Panc1 (cell line): Measurements from ENCODE around the gene ADGRF1. TPM values are rescaled to one million over a fixed set of nuclear protein-coding genes. Genes with fewer than 3 reads are reported as not detected.
A peak's percentile ranks its signal among the peaks of the same experiment; 100 is the strongest.

Experiments
- ATAC-seq: fragments of 200-7000 bp; cut with Tn5 transposase; 2 replicates; pipeline ENCODE4 v1.9.1; 2020; ENCODE audit warnings: mild to moderate bottlenecking, moderate library complexity
- BruUV-seq: library from RNA; stranded (reverse); fragments of 400-500 nt; replicated peaks from 2 replicates; lab custom pipeline; 2021; lab: Mats Ljungman, UMichigan
- CTCF ChIA-PET: fragments of 300-600 bp; sonication (Branson Sonifier 250); formaldehyde crosslinking; loops from one replicate; lab custom pipeline; 2022; ENCODE audit warnings: antibody characterized with exemption; lab: Charles Lee
- POLR2A ChIA-PET: fragments of 300-600 bp; sonication (Branson Sonifier 250); formaldehyde crosslinking; loops from one replicate; lab custom pipeline; 2022; ENCODE audit warnings: antibody characterized with exemption; lab: Charles Lee
- DNase-seq: peaks from one replicate; pipeline ENCODE4 v3.0.0-alpha.2; 2010; ENCODE audit warnings: low read depth, low spot score
- H3K27ac ChIP-seq: 2 replicates; pipeline ENCODE4 v1.5.1; 2011; ENCODE audit warnings: mild to moderate bottlenecking, low read length, inconsistent platforms
- H3K27me3 ChIP-seq: fragments of 200-500 bp; sonication (Bioruptor generic); 2 replicates; pipeline ENCODE4 v1.6.0; 2014; ENCODE audit warnings: low read length, inconsistent platforms; ENCODE audit not compliant: control insufficient read depth, insufficient read depth
- H3K36me3 ChIP-seq: fragments of 200-500 bp; sonication (Bioruptor generic); 2 replicates; pipeline ENCODE4 v1.5.1; 2014; ENCODE audit warnings: inconsistent platforms, mild to moderate bottlenecking, low read length, moderate library complexity; ENCODE audit not compliant: control insufficient read depth, insufficient read depth
- H3K4me1 ChIP-seq: 2 replicates; pipeline ENCODE4 v1.5.1; 2011; ENCODE audit warnings: inconsistent platforms, mild to moderate bottlenecking, low read length, moderate library complexity; ENCODE audit not compliant: control insufficient read depth, insufficient read depth
- H3K4me3 ChIP-seq, 2 experiments: 2 replicates each; pipeline ENCODE4 v1.5.1; 2011 to 2012; ENCODE audit warnings: low read depth in 2 of 2, low read length in 2 of 2, mild to moderate bottlenecking in 2 of 2, inconsistent platforms in 1 of 2, moderate library complexity in 1 of 2
- H3K9me3 ChIP-seq: fragments of 200-500 bp; sonication (Bioruptor generic); 2 replicates; pipeline ENCODE4 v1.5.1; 2014; ENCODE audit warnings: low read depth, mild to moderate bottlenecking, inconsistent platforms, low read length, moderate library complexity; ENCODE audit not compliant: control insufficient read depth, insufficient read depth
- CTCF ChIP-seq: fragments of 450-650 bp; IDR thresholded peaks from 2 replicates; pipeline ENCODE4 v1.5.1; 2017; ENCODE audit warnings: mild to moderate bottlenecking
- REST ChIP-seq, 2 experiments: IDR thresholded peaks; 2 replicates each; pipeline ENCODE4 v1.6.1; 2011 to 2012; ENCODE audit warnings: low read depth in 2 of 2, control low read depth in 1 of 2, low read length in 1 of 2, mild to moderate bottlenecking in 1 of 2, moderate library complexity in 1 of 2; ENCODE audit not compliant: insufficient read depth in 1 of 2
- SIN3A ChIP-seq: IDR thresholded peaks from 2 replicates; pipeline ENCODE4 v1.6.1; 2012; ENCODE audit warnings: low read depth, mild to moderate bottlenecking, low read length, moderate library complexity, borderline replicate concordance; ENCODE audit not compliant: insufficient read depth
- TCF7L2 ChIP-seq: IDR thresholded peaks from 2 replicates; pipeline ENCODE4 v1.6.1; 2011; ENCODE audit warnings: mild to moderate bottlenecking, low read depth, low read length, inconsistent platforms
- in situ Hi-C: cut with HindIII; loops from 2 replicates; pipeline ENCODE4 v1.10.0; 2016; ENCODE audit warnings: low sequenced_read_pairs, low pct_unique_long_range_greater_than_20kb
- intact Hi-C: fragments of 100-400 bp; cut with micrococcal nuclease; formaldehyde crosslinking; loops from one replicate; pipeline ENCODE4 v1.10.0; 2022; ENCODE audit not compliant: unreplicated experiment
- total RNA-seq: library from RNA; stranded (reverse); gene quantifications from one replicate; pipeline ENCODE4 v1.2.1, GENCODE V29; 2021; ENCODE audit not compliant: unreplicated experiment

ADGRF1 gene
- total RNA-seq, 1 experiment from 2014 or later: 0.95 TPM

- CTCF ChIA-PET: no interaction called here
- Histone ChIP-seq H3K4me3 (no peak overlapping the region), H3K4me1 (no peaks in the 10 kb centered on the region), H3K9me3 (no peaks in the 10 kb centered on the region), H3K27ac (no peak overlapping the region), H3K27me3 (no peaks in the 10 kb centered on the region), H3K36me3 (no peaks in the 10 kb centered on the region)
- no TSS peak for BruUV-seq
- ATAC-seq: no peak
- in situ Hi-C loops (no loop called here), intact Hi-C loops (no loop called here)
- POLR2A ChIA-PET: no interaction called here
- TF ChIP-seq CTCF: no peak
- TF ChIP-seq REST (IDR thresholded peaks at IDR 0.05; ENCODE audit: insufficient read depth in 1 of 2, low read depth in 2 of 2, low read length in 1 of 2): no peak
- DNase-seq: no peak
Observed at GRCh38 chr6:47075168-47075567, 33.0 kb upstream of the ADGRF1 start.

- DNase-seq: no peak
- ChIA-PET CTCF (no interaction called here), POLR2A (no interaction called here)
- H3K27ac ChIP-seq: no peak overlapping the region
- H3K36me3 ChIP-seq: no peaks in the 10 kb centered on the region
- in situ Hi-C loops (no loop called here), intact Hi-C loops (no loop called here)
- H3K4me1 ChIP-seq: no peaks in the 10 kb centered on the region
- H3K27me3 ChIP-seq: no peaks in the 10 kb centered on the region
- ATAC-seq: no peak
- H3K9me3 ChIP-seq: no peaks in the 10 kb centered on the region
- no peak overlapping the region for H3K4me3 ChIP-seq
- TF ChIP-seq SIN3A: no peak
- TF ChIP-seq TCF7L2: no peak
- peak; percentile 23; the same call in 1 of the 2 replicates for TF ChIP-seq CTCF
- no peak for TF ChIP-seq REST (IDR thresholded peaks at IDR 0.05; ENCODE audit: insufficient read depth in 1 of 2, low read depth in 2 of 2, low read length in 1 of 2)
- BruUV-seq: no TSS peak
Observed at GRCh38 chr6:47073125-47074110, 31.3 kb upstream of the ADGRF1 start.
